HEK293 (cell line): ENCODE measurements around the gene TPRG1.
A peak's percentile ranks its signal among the peaks of the same experiment; 100 is the strongest.

Experiments used
- BCL11A ChIP-seq: fragments of 450-650 bp; formaldehyde crosslinking; IDR thresholded peaks from 2 replicates; pipeline ENCODE4 v1.5.1; 2016; ENCODE audit warnings: low read depth, missing biosample characterization, missing genetic modification characterization
- GLIS2 ChIP-seq: fragments of 450-650 bp; formaldehyde crosslinking; IDR thresholded peaks from 2 replicates; pipeline ENCODE4 v1.5.1; 2016; ENCODE audit warnings: missing biosample characterization, missing genetic modification characterization
- KLF1 ChIP-seq: fragments of 450-650 bp; formaldehyde crosslinking; IDR thresholded peaks from 2 replicates; pipeline ENCODE4 v1.5.1; 2016; ENCODE audit warnings: missing biosample characterization, missing genetic modification characterization
- KLF16 ChIP-seq: fragments of 450-650 bp; formaldehyde crosslinking; IDR thresholded peaks from 2 replicates; pipeline ENCODE4 v1.5.1; 2017; ENCODE audit warnings: missing biosample characterization, missing genetic modification characterization
- MEIS1 ChIP-seq: sonication (generic); formaldehyde crosslinking; IDR thresholded peaks from 2 replicates; pipeline ENCODE4 v1.8.1; 2022; ENCODE audit warnings: missing genetic modification reagents, mild to moderate bottlenecking, borderline replicate concordance
- OVOL3 ChIP-seq: fragments of 450-650 bp; formaldehyde crosslinking; IDR thresholded peaks from 2 replicates; pipeline ENCODE4 v1.5.1; 2016; ENCODE audit warnings: missing biosample characterization, missing genetic modification characterization
- PRDM6 ChIP-seq: fragments of 450-650 bp; formaldehyde crosslinking; IDR thresholded peaks from 2 replicates; pipeline ENCODE4 v1.5.1; 2017; ENCODE audit warnings: missing biosample characterization, missing genetic modification characterization
- SALL2 ChIP-seq: fragments of 450-650 bp; formaldehyde crosslinking; IDR thresholded peaks from 2 replicates; pipeline ENCODE4 v1.5.0; 2017; ENCODE audit warnings: missing biosample characterization, mild to moderate bottlenecking, missing genetic modification characterization, borderline replicate concordance
- WT1 ChIP-seq: fragments of 450-650 bp; formaldehyde crosslinking; IDR thresholded peaks from 2 replicates; pipeline ENCODE4 v1.5.1; 2016; ENCODE audit warnings: missing biosample characterization, missing genetic modification characterization
- ZFP37 ChIP-seq: fragments of 450-650 bp; formaldehyde crosslinking; IDR thresholded peaks from 2 replicates; pipeline ENCODE4 v1.5.1; 2016; ENCODE audit warnings: missing biosample characterization, missing genetic modification characterization
- ZNF140 ChIP-seq: fragments of 450-650 bp; formaldehyde crosslinking; IDR thresholded peaks from 2 replicates; pipeline ENCODE4 v1.5.1; 2016; ENCODE audit warnings: missing biosample characterization, missing genetic modification characterization
- ZNF174 ChIP-seq: fragments of 450-650 bp; formaldehyde crosslinking; IDR thresholded peaks from 2 replicates; pipeline ENCODE4 v1.5.0; 2017; ENCODE audit warnings: missing biosample characterization, mild to moderate bottlenecking, missing genetic modification characterization
- ZNF24 ChIP-seq: fragments of 450-650 bp; formaldehyde crosslinking; IDR thresholded peaks from 2 replicates; pipeline ENCODE4 v1.5.1; 2016; ENCODE audit warnings: missing biosample characterization, missing genetic modification characterization
- ZNF248 ChIP-seq: fragments of 450-650 bp; formaldehyde crosslinking; IDR thresholded peaks from 2 replicates; pipeline ENCODE4 v1.5.1; 2017; ENCODE audit warnings: missing biosample characterization, missing genetic modification characterization
- ZNF324 ChIP-seq: fragments of 450-650 bp; formaldehyde crosslinking; IDR thresholded peaks from 2 replicates; pipeline ENCODE4 v1.5.1; 2016; ENCODE audit warnings: missing biosample characterization, missing genetic modification characterization
- ZNF354C ChIP-seq: fragments of 450-650 bp; formaldehyde crosslinking; IDR thresholded peaks from 2 replicates; pipeline ENCODE4 v1.5.1; 2016; ENCODE audit warnings: missing biosample characterization, missing genetic modification characterization, low read depth, borderline replicate concordance
- ZNF433 ChIP-seq: fragments of 450-650 bp; formaldehyde crosslinking; IDR thresholded peaks from 2 replicates; pipeline ENCODE4 v1.5.1; 2016; ENCODE audit warnings: missing biosample characterization, missing genetic modification characterization, low read depth
- ZNF513 ChIP-seq: fragments of 450-650 bp; IDR thresholded peaks from 2 replicates; pipeline ENCODE4 v1.5.1; 2018; ENCODE audit warnings: missing biosample characterization, missing genetic modification characterization
- ZNF544 ChIP-seq: fragments of 450-650 bp; formaldehyde crosslinking; IDR thresholded peaks from 2 replicates; pipeline ENCODE4 v1.5.0; 2017; ENCODE audit warnings: missing biosample characterization, missing genetic modification characterization
- ZNF623 ChIP-seq: fragments of 450-650 bp; formaldehyde crosslinking; IDR thresholded peaks from 2 replicates; pipeline ENCODE4 v1.5.1; 2016; ENCODE audit warnings: missing biosample characterization, missing genetic modification characterization
- ZNF660 ChIP-seq: fragments of 450-650 bp; IDR thresholded peaks from 2 replicates; pipeline ENCODE4 v1.5.1; 2018; ENCODE audit warnings: missing biosample characterization, mild to moderate bottlenecking, missing genetic modification characterization
- ZNF747 ChIP-seq: fragments of 450-650 bp; formaldehyde crosslinking; IDR thresholded peaks from 2 replicates; pipeline ENCODE4 v1.5.1; 2016; ENCODE audit warnings: missing biosample characterization, missing genetic modification characterization
- ZNF830 ChIP-seq: fragments of 450-650 bp; IDR thresholded peaks from 2 replicates; pipeline ENCODE4 v1.5.0; 2018; ENCODE audit warnings: missing biosample characterization, missing genetic modification characterization, low read depth, mild to moderate bottlenecking, moderate library complexity
- ZSCAN16 ChIP-seq: fragments of 450-650 bp; formaldehyde crosslinking; IDR thresholded peaks from 2 replicates; pipeline ENCODE4 v1.5.1; 2016; ENCODE audit warnings: missing biosample characterization, missing genetic modification characterization
- ZSCAN18 ChIP-seq: fragments of 450-650 bp; formaldehyde crosslinking; IDR thresholded peaks from 2 replicates; pipeline ENCODE4 v1.5.1; 2016; ENCODE audit warnings: missing biosample characterization, missing genetic modification characterization
- TF ChIP-seq, protein P1 (sequence below): sonication (generic); formaldehyde crosslinking; IDR thresholded peaks from 2 replicates; pipeline ENCODE4 v1.8.1; 2022; ENCODE audit warnings: mild to moderate bottlenecking, moderate library complexity, missing genetic modification reagents
- TF ChIP-seq, protein P2 (sequence below): fragments of 450-650 bp; formaldehyde crosslinking; IDR thresholded peaks from 2 replicates; pipeline ENCODE4 v1.5.1; 2016; ENCODE audit warnings: missing biosample characterization, missing genetic modification characterization
- TF ChIP-seq, protein P3 (sequence below): fragments of 450-650 bp; formaldehyde crosslinking; IDR thresholded peaks from 2 replicates; pipeline ENCODE4 v1.5.1; 2016; ENCODE audit warnings: missing biosample characterization, missing genetic modification characterization
- TF ChIP-seq, protein P4 (sequence below): fragments of 450-650 bp; formaldehyde crosslinking; IDR thresholded peaks from 2 replicates; pipeline ENCODE4 v1.5.1; 2016; ENCODE audit warnings: missing biosample characterization, missing genetic modification characterization

Gene TPRG1

GRCh38 chr3:189324538-189325138 is 152.9 kb downstream of the TPRG1 start (continued):
- peak; percentile 56; the same call in 1 of the 2 replicates for TF ChIP-seq ZNF513
- no peak for TF ChIP-seq ZNF248 (tag by site-specific recombination)
- no peak for TF ChIP-seq KLF16 (tag by site-specific recombination)
- TF ChIP-seq WT1 (tag by site-specific recombination) = peak; percentile 85
- TF ChIP-seq ZFP37 (tag by site-specific recombination) = peak; percentile 52; the same call in 1 of the 2 replicates
- TF ChIP-seq ZNF354C (tag by site-specific recombination) = no peak
- TF ChIP-seq, protein P1, sequence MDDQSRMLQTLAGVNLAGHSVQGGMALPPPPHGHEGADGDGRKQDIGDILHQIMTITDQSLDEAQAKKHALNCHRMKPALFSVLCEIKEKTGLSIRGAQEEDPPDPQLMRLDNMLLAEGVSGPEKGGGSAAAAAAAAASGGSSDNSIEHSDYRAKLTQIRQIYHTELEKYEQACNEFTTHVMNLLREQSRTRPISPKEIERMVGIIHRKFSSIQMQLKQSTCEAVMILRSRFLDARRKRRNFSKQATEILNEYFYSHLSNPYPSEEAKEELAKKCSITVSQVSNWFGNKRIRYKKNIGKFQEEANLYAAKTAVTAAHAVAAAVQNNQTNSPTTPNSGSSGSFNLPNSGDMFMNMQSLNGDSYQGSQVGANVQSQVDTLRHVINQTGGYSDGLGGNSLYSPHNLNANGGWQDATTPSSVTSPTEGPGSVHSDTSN = no peak
- TF ChIP-seq ZNF174 (tag by site-specific recombination) = no peak
- TF ChIP-seq, protein P2, sequence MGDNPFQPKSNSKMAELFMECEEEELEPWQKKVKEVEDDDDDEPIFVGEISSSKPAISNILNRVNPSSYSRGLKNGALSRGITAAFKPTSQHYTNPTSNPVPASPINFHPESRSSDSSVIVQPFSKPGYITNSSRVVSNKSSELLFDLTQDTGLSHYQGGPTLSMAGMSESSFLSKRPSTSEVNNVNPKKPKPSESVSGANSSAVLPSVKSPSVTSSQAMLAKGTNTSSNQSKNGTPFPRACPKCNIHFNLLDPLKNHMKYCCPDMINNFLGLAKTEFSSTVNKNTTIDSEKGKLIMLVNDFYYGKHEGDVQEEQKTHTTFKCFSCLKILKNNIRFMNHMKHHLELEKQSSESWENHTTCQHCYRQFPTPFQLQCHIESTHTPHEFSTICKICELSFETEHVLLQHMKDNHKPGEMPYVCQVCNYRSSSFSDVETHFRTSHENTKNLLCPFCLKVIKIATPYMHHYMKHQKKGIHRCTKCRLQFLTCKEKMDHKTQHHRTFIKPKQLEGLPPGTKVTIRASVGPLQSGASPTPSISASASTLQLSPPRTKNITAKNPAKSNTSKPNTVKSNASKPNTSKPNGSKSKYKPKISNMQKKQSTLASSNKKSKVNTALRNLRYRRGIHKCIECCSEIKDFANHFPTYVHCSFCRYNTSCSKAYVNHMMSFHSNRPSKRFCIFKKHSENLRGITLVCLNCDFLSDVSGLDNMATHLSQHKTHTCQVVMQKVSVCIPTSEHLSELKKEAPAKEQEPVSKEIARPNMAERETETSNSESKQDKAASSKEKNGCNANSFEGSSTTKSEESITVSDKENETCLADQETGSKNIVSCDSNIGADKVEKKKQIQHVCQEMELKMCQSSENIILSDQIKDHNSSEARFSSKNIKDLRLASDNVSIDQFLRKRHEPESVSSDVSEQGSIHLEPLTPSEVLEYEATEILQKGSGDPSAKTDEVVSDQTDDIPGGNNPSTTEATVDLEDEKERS = no peak
- TF ChIP-seq ZNF140 = no peak
- TF ChIP-seq ZNF830 (tag by site-specific recombination) = peak; percentile 70
- no peak for TF ChIP-seq ZSCAN16 (tag by site-specific recombination)
- TF ChIP-seq ZNF623 (tag by site-specific recombination) = no peak
- no peak for TF ChIP-seq KLF1
- TF ChIP-seq ZSCAN18 (tag by site-specific recombination) = no peak
- TF ChIP-seq ZNF433 (tag by site-specific recombination) = no peak
- TF ChIP-seq MEIS1 (CRISPR knock-in tag) = no peak
- 0 out of 2 replicates have a peak, but pooled peaks have one; percentile 27 for TF ChIP-seq GLIS2 (tag by site-specific recombination)
- 0 out of 2 replicates have a peak, but pooled peaks have one; percentile 29 for TF ChIP-seq ZNF324 (tag by site-specific recombination)
- TF ChIP-seq, protein P3, sequence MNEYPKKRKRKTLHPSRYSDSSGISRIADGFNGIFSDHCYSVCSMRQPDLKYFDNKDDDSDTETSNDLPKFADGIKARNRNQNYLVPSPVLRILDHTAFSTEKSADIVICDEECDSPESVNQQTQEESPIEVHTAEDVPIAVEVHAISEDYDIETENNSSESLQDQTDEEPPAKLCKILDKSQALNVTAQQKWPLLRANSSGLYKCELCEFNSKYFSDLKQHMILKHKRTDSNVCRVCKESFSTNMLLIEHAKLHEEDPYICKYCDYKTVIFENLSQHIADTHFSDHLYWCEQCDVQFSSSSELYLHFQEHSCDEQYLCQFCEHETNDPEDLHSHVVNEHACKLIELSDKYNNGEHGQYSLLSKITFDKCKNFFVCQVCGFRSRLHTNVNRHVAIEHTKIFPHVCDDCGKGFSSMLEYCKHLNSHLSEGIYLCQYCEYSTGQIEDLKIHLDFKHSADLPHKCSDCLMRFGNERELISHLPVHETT (tag by site-specific recombination) = 0 out of 2 replicates have a peak, but pooled peaks have one; percentile 33
- TF ChIP-seq ZNF24 (tag by site-specific recombination) = no peak
- peak; percentile 97 for TF ChIP-seq ZNF660 (tag by site-specific recombination)
- no peak for TF ChIP-seq BCL11A (tag by site-specific recombination)
- peak; percentile 72 for TF ChIP-seq PRDM6 (tag by site-specific recombination)
- TF ChIP-seq, protein P4, sequence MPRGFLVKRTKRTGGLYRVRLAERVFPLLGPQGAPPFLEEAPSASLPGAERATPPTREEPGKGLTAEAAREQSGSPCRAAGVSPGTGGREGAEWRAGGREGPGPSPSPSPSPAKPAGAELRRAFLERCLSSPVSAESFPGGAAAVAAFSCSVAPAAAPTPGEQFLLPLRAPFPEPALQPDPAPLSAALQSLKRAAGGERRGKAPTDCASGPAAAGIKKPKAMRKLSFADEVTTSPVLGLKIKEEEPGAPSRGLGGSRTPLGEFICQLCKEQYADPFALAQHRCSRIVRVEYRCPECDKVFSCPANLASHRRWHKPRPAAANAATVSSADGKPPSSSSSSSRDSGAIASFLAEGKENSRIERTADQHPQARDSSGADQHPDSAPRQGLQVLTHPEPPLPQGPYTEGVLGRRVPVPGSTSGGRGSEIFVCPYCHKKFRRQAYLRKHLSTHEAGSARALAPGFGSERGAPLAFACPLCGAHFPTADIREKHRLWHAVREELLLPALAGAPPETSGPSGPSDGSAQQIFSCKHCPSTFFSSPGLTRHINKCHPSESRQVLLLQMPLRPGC (tag by site-specific recombination) = peak; percentile 74
- no peak for TF ChIP-seq SALL2 (tag by site-specific recombination)
- TF ChIP-seq OVOL3 (tag by site-specific recombination) = no peak
- no peak for TF ChIP-seq ZNF747 (tag by site-specific recombination)
- TF ChIP-seq ZNF544 (tag by site-specific recombination) = no peak
